ENCODE measurements around the gene ARL15.

ARL15 gene

DNA sequence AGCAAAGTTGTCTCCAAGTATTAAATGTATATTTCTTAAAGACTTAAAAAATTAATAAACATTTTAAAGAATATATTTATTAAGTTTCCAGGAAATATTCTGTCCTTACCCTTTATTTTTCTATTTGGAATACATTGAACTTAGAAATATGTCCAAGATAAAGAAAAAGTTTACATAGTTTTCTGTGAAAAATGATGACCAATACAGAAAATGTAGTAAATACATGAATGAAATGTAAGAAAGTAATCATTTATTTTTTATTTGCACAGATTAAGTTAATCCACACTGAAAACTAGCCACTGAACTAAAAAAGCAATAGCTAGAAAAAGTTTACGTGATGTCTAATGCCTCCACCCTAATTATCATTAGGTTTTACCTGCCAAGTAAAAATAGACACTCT lies 273.2 kb downstream of the ARL15 start:
- Histone ChIP-seq H3K4me1 (ENCODE audit: low read length) (no peaks in the 10 kb centered on the region), H4K20me1 (ENCODE audit: insufficient read depth, low read length) (no peaks in the 10 kb centered on the region), H3K9me3 (ENCODE audit: insufficient read depth, low read length) (no peaks in the 10 kb centered on the region), H3K79me2 (ENCODE audit: low read length) (no peaks in the 10 kb centered on the region), H3K36me3 (replicated peaks; ENCODE audit: low read depth, low read length) (no peaks in the 10 kb centered on the region), H3K4me3 (ENCODE audit: low read length) (no peak overlapping the region), H3K9ac (ENCODE audit: low read length) (no peak overlapping the region), H3K27me3 (ENCODE audit: low read depth, low read length) (no peaks in the 10 kb centered on the region), H2AFZ (ENCODE audit: low read depth, low read length) (no peak overlapping the region), H3K27ac (ENCODE audit: low read length) (no peak overlapping the region), H3K4me2 (ENCODE audit: low read length) (no peak overlapping the region)
- TF ChIP-seq EZH2phosphoT487 (IDR thresholded peaks at IDR 0.05; ENCODE audit: low read depth) (no peak), CTCF (IDR thresholded peaks at IDR 0.05; ENCODE audit: low read depth, low read length) (no peak)

- TF ChIP-seq CTCF (IDR thresholded peaks at IDR 0.05; ENCODE audit: low read depth, low read length) (no peak), EZH2phosphoT487 (IDR thresholded peaks at IDR 0.05; ENCODE audit: low read depth) (no peak)
- H3K4me1 ChIP-seq (ENCODE audit: low read length): no peaks in the 10 kb centered on the region
- H3K36me3 ChIP-seq (replicated peaks; ENCODE audit: low read depth, low read length): no peaks in the 10 kb centered on the region
- H3K27me3 ChIP-seq (ENCODE audit: low read depth, low read length): no peaks in the 10 kb centered on the region
- H3K27ac ChIP-seq (ENCODE audit: low read length): no peak overlapping the region
- no peaks in the 10 kb centered on the region for H3K79me2 ChIP-seq (ENCODE audit: low read length)
- H4K20me1 ChIP-seq (ENCODE audit: insufficient read depth, low read length): no peaks in the 10 kb centered on the region
- no peak overlapping the region for H3K4me3 ChIP-seq (ENCODE audit: low read length)
- no peak overlapping the region for H3K4me2 ChIP-seq (ENCODE audit: low read length)
- no peak overlapping the region for H2AFZ ChIP-seq (ENCODE audit: low read depth, low read length)
- H3K9ac ChIP-seq (ENCODE audit: low read length): no peak overlapping the region
- H3K9me3 ChIP-seq (ENCODE audit: insufficient read depth, low read length): no peaks in the 10 kb centered on the region
Observed at GRCh38 chr5:54030981-54031380, 279.4 kb downstream of the ARL15 start.

- no peaks in the 10 kb centered on the region for H3K9me3 ChIP-seq (ENCODE audit: insufficient read depth, low read length)
- H3K36me3 ChIP-seq (replicated peaks; ENCODE audit: low read depth, low read length): no peaks in the 10 kb centered on the region
- no peaks in the 10 kb centered on the region for H3K4me1 ChIP-seq (ENCODE audit: low read length)
- H4K20me1 ChIP-seq (ENCODE audit: insufficient read depth, low read length): no peaks in the 10 kb centered on the region
- H3K79me2 ChIP-seq (ENCODE audit: low read length): no peaks in the 10 kb centered on the region
- no peaks in the 10 kb centered on the region for H3K27me3 ChIP-seq (ENCODE audit: low read depth, low read length)
- H2AFZ ChIP-seq (ENCODE audit: low read depth, low read length): no peak overlapping the region
- H3K4me3 ChIP-seq (ENCODE audit: low read length): no peak overlapping the region
- no peak overlapping the region for H3K4me2 ChIP-seq (ENCODE audit: low read length)
- H3K27ac ChIP-seq (ENCODE audit: low read length): no peak overlapping the region
- H3K9ac ChIP-seq (ENCODE audit: low read length): no peak overlapping the region
- no peak for TF ChIP-seq CTCF (IDR thresholded peaks at IDR 0.05; ENCODE audit: low read depth, low read length)
- no peak for TF ChIP-seq EZH2phosphoT487 (IDR thresholded peaks at IDR 0.05; ENCODE audit: low read depth)
Observed at GRCh38 chr5:54024466-54024865, 285.9 kb downstream of the ARL15 start.

DNA sequence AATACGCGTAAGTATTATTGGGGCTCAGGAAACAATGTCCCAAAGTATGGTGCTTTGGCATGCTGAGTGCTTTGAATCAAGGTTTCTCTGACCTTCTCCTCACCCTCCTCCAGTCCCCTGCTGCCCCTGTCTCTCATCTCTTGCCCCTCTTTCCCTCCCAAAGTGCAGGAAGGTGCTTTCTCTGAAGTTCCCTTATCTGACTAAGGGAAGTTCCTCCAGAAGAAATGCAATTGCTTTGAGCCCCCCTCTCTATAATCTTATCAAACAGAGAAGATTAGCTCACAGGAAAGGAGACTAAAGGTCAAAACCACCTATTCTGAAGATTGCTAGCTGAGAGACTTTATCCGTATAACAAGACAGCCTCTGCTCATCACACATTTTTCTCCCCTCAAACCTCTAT lies 288.1 kb downstream of the ARL15 start:
- Histone ChIP-seq H3K36me3 (replicated peaks; ENCODE audit: low read depth, low read length) (no peaks in the 10 kb centered on the region), H3K27ac (ENCODE audit: low read length) (no peak overlapping the region), H4K20me1 (ENCODE audit: insufficient read depth, low read length) (no peaks in the 10 kb centered on the region), H3K4me1 (ENCODE audit: low read length) (no peaks in the 10 kb centered on the region), H2AFZ (ENCODE audit: low read depth, low read length) (no peak overlapping the region), H3K9ac (ENCODE audit: low read length) (no peak overlapping the region), H3K9me3 (ENCODE audit: insufficient read depth, low read length) (no peaks in the 10 kb centered on the region), H3K27me3 (ENCODE audit: low read depth, low read length) (no peaks in the 10 kb centered on the region), H3K79me2 (ENCODE audit: low read length) (no peaks in the 10 kb centered on the region), H3K4me3 (ENCODE audit: low read length) (no peak overlapping the region), H3K4me2 (ENCODE audit: low read length) (no peak overlapping the region)
- TF ChIP-seq CTCF (IDR thresholded peaks at IDR 0.05; ENCODE audit: low read depth, low read length) (no peak), EZH2phosphoT487 (IDR thresholded peaks at IDR 0.05; ENCODE audit: low read depth) (no peak)

All from OCI-LY3 (cell line).